HG02642 (cell line): Measurements from ENCODE around the gene IER3.

Source experiments
- ATAC-seq: cut with Tn5 transposase; IDR thresholded peaks from one replicate; pipeline ENCODE4 v1.9.1; 2021; ENCODE audit warnings: mild to moderate bottlenecking; ENCODE audit not compliant: unreplicated experiment, poor library complexity

IER3 gene

DNA sequence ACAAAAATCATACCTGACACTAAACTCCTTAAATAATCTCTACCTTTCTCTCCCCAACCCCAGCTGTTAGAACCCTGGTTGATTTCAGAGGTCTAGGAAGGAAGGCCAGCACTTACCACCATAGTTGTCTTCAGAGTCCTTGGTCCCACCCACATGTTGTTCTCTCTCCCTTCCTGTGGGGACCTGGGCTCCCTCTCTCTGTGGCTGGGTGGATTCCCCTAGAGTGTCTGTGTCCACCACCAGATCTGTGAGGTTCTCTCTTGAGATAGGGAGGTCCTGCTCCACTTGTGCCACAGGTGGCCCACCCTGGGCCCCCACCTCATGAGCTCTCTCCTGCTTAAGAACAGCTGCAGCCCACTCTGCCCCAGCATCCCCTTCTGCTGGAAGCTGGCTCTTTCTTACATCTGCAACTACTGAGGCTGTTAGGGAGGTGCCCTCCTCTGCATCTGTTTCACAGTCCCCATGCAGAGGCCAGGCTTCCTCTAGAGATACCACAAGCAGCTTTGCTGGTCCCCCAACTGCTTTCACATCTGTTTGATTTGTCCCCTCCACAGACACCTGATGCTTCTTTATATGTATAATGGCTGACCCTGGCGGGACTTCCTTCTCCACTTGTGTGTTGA, 32.5 kb downstream of the IER3 start:
- no peak for ATAC-seq

DNA sequence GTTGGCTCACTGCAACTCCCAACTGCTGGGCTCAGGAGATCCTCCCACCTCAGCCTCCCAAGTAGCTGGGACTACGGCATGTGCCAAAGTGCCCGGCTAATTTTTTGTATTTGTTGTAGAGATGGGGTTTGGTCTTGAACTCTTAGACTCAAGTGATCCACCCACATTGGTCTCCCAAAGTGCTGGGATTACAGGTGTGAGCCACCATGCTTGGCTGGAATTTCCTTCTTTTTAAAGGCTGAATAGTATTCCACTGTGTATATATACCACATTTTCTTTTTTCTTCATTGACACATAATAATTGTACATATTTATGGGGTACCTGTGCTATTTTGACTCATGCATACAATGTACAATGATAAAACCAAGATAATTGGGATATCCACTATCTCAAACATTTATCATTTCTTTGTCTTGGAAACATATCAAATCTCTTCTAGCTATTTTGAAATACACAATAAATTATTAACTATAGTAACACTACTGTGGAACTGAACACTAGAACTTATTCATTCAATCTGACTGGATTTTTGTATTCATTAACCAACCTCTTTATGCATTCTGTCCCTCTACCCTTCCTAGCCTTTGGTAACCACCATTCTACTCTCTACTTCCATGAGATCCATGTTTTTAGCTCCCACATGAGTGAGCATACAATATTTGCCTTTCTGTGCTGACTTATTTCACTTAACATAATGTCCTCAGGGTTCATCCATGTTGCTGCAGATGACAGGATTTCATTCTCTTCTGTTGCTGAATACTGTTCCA, 35.1 kb downstream of the IER3 start:
- no peak for ATAC-seq

DNA sequence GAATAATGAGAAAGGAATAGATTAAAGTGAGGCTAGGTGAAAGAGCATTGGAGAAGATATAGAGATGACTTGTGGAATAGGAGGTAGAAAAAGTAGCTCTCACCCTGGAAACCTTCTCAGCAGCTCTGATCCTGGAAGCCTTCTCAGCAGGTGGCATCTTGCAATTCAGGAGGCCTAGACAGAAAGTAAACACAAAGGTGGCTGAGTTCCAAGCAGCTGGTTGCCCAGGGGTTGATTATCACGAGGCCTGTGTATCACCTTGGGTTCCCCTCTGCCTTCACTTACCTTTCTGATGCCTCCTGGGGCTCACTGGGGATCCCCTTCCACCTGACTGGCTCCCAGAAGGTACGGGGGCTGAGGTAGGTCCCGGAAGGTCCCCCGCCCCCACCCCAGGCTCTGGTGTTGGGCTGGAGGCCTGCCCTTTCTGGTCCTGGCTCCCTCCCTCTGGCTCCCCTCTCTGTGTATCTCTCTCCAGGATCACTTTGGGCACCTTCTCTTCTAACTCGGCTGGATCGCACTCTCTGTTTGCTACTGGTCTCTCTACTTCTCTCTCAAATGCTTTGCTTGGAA, 37.0 kb downstream of the IER3 start:
- no peak for ATAC-seq

DNA sequence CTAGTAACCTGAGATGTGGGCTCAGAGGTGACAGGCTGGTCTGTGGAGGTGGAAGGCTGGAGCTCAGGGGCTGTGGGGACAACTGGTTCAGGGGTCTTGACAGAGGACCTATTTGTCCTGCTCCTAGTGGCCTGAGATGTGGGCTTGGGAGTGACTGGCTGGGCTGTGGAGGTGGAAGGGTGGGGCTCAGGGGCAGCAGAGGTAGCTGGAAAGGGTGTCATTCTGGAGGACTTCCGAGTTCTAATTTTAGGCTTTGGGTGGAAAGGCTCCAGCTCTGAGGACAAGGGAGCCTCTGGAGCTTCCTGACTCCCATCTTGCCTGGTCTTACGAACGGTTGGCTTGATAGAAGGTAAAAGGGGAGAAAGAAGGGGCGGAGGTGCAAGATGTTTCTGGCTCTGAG, 38.7 kb downstream of the IER3 start:
- ATAC-seq: no peak

DNA sequence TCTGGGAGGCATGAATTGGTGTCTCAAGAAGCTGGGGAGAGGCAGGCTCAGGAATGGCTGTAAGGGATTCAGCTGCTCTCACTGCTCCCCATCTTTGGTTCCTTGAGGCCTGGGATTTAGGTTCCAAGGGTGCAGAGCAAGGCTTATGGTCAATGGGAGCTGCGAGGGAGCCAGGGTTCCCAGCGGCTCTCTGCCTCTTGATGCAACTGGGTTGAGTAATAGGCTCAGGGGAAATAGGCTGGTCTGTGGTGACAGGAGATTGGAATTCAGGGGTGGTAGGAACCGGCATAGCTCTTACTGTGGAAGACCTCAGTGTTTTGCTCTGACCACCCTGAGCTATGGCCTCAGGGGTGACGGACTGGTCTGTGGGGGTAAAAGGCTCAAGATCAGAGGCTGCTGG, 40.5 kb downstream of the IER3 start:
- no peak for ATAC-seq

DNA sequence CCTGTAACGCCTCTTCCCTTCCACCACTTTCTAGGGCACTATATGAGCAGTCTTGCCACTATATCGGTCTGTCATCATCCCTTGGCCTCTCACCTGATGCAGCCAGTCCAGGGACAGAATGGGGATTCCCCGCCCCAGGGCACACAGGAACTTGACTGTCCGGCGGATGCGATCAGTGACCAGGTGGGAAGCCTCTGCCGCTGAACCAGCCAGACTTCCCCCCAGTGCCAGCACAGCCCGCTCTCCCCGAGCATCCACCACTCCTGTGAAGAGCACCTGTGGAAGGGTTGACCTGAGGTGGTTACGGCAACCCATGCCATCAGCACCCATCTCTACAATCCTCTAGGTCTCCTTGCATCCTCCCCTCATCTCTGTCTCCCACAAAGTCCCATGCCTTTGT, 41.3 kb downstream of the IER3 start:
- ATAC-seq: no peak

DNA sequence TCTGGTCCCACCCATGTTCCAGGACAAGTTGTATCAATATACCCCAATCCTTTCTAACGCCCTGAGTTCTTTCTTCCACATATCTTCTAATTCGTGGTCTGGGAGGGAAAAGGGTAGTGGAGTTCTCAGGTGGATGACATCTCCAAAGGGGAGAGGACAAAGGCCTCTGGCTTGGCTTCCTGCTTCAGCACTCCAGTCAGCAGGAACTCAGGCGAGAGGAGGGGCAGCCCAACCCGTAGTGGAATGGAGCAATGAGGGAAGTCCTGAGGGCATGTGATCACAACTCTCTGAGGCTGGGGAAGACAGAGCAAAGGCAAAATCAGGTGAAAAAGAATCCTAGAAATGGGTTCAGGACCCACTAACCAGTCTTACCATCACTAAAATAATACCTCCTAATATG, 44.0 kb downstream of the IER3 start:
- no peak for ATAC-seq

DNA sequence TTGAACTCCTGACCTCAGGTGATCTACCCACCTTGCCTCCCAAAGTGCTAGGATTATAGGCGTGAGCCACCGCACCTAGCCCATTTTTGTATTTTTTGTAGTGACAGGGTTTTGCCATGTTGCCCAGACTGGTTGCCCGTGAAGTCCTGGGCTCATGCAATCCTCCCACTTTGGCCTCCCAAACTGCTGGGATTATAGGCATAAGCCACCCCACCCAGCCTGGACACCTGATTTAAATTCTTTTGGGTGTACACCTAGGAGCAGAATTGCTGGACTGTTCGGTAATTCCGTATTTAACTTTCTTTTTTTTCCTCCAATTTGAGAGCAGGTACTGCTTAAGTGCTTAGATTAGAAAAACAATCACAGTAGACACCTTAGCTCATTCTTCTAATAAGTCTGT, 47.9 kb downstream of the IER3 start:
- no peak for ATAC-seq
